Ovary (tissue), 3 donors: Measurements from ENCODE around the gene ZNF334.

ENCODE experiments used
- CTCF ChIP-seq, 3 donors: fragments of 450-650 bp in 2 of 3; fragments of 200-600 bp in 1 of 3; IDR thresholded peaks; one replicate each; pipeline versions ENCODE4 v1.5.1 to v1.8.0; 2016 to 2022; ENCODE audit warnings: antibody characterized with exemption in 3 of 3, mild to moderate bottlenecking in 1 of 3
- POLR2A ChIP-seq: fragments of 450-650 bp; IDR thresholded peaks from one replicate; pipeline ENCODE4 v1.6.1; 2017; ENCODE audit warnings: antibody characterized with exemption, mild to moderate bottlenecking, moderate library complexity
- donor health status: DM: no; HTN: no; CAD: no.

GRCh38 chr20:46546298-46546697 lies 32.9 kb upstream of the ZNF334 start:
- no peak for TF ChIP-seq CTCF (IDR thresholded peaks at IDR 0.05)
- TF ChIP-seq POLR2A, result no peak
